H54 (cell line): Measurements from ENCODE around the gene GTPBP3.
A peak's percentile ranks its signal among the peaks of the same experiment; 100 is the strongest.

Experiments used
- DNase-seq: peaks from one replicate; pipeline ENCODE4 v3.0.0; 2011; ENCODE audit warnings: low spot score, mixed read lengths; ENCODE audit not compliant: insufficient read length
- FAIRE-seq: peaks from 3 replicates; lab custom pipeline; 2011; peaks lifted over from hg19 to GRCh38; lab: Jason Lieb, UNC
- POLR2A ChIP-seq: IDR thresholded peaks from 2 replicates; pipeline ENCODE4 v1.6.1; 2011; ENCODE audit warnings: low read depth, mild to moderate bottlenecking, low read length

The GTPBP3 gene

GRCh38 chr19:17389288-17389687 lies 51.9 kb downstream of the GTPBP3 start:
- TF ChIP-seq POLR2A: no peak
- FAIRE-seq (no peak), DNase-seq (no peak)

DNA sequence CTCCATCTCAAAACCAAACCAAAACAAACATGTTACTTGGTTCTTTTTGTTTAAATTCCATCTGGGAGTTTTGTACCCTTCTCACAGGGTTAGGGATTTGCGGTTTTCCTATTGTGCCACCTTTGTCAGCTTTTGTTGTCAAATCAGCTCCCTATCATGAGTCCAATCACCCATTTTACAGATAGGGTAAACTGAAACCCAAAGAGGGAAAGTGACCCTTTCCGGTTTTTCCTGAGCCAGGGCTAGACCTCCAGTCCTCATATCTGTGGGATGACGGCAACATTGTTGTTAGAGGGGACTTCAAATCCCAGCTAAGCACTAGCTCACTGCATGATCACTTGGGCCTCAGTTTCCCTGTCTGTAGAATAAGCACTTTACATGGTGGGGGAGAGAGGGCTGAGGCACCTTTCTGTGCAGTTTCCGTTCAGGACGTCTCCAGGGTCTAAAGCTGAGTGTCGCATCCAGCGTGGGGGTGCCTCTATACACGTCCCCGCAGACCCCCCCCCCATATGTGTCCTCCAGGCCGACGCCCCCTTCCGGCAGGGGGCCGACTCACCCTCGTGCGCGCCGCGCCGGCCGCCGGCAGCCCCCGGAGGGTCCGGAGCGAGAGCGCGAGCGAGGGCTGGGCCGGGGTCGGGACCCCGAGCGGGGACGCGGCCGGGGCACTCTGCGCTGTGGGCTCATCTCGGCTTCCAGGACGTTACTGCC lies 52.8 kb downstream of the GTPBP3 start:
- FAIRE-seq (no peak), DNase-seq (no peak)
- TF ChIP-seq POLR2A: no peak

GRCh38 chr19:17390665-17391370 lies 53.5 kb downstream of the GTPBP3 start:
- peak; percentile 6 for FAIRE-seq
- DNase-seq: peak; percentile 98

DNA sequence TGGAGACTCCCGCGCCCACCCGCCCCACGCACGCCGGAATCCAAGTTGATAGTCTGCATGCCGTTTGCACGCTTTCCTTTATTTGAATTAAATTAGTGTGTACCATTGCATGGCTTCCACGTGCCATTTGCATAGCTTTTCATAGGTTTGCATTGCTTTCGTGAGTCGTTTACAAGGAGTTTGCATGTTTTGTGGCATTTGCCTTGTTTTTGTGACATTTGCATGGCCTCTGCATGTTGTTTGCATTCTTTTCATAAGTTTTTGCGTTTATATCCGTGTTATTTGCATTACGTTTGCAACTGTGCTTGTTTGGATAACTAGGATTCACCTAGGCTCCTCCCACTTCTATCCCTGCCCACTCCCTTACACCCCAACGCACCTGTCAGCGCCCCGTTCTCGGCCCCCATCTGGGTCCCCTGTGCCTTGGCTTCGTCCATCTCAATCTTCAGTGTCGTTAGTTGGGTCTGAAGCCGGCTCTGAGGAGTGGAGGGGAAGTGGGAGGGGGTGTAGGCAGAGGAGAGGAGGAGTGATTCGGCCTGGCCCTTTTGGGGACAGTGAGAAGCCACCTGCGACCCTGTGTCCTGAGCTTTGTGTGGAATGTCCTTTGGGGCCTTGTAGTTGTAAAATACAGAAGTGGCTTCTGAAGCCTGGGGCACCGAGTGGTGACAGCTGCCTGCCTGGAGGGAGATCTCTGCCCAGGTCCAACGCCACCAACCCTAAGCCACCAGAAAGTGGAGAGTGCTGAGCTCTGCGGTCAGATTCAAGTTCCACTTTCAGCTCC lies 54.2 kb downstream of the GTPBP3 start:
- TF ChIP-seq POLR2A: no peak
- FAIRE-seq: no peak
- DNase-seq: no peak

More at GRCh38 chr19:17390665-17391370, 53.5 kb downstream of the GTPBP3 start:
- no peak for TF ChIP-seq POLR2A
